ENCODE measurements around the gene PPP2R2D.

DNA sequence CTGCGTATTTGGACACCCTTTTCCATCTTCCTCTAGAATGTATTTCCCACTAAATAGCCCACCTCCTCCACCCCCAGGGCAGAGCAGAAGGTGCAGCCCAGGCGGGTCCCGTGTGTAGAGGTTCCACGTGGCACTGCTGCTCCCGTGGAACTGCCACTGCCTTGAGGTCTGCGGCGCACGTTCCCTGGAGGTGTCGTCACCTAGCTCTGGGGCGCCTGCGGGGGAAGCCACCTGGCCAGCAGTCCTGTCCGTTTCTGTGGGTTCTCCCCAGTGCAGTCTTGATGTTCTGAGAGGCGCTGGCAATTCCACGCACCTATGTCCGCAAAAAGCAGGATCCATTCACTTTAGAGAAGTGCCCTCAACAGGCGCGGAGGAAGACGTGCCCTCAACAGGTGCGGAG is 59.0 kb downstream of the PPP2R2D start:
- TF ChIP-seq CTCF (IDR thresholded peaks at IDR 0.05) (no peak), POLR2AphosphoS5 (IDR thresholded peaks at IDR 0.05) (no peak), EP300 (IDR thresholded peaks at IDR 0.05; ENCODE audit: low read depth) (no peak)

All from transverse colon (tissue), 4 donors.